ENCODE data around the gene CKAP4.

DNA sequence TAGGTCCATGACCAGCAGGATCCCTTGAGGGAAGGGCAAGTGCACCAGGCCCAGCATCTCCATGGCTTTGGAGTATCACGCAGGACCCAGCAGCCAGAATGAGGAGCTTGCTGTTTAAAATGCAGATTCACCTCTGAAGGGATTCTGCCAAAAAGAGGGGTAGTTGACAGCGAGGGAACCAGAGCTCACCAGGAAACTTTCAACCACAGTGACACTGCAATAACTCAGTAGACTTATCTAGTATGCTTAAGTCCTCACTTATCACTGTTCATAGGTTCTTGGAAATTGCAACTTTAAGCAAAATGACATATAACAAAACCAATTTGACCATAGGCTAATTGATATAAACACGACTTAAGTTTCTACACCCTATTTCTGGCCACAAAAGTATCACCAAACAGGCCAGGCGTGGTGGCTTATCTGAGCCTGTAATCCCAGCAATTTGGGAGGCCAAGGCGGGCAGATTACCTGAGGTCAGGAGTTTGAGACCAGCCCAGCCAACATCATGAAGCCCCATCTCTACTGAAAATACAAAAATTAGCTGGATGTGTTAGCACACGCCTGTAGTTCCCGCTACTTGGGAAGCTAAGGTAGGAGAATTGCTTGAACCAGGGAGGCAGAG, 21.4 kb upstream of the CKAP4 start:
- TF ChIP-seq, protein P1, sequence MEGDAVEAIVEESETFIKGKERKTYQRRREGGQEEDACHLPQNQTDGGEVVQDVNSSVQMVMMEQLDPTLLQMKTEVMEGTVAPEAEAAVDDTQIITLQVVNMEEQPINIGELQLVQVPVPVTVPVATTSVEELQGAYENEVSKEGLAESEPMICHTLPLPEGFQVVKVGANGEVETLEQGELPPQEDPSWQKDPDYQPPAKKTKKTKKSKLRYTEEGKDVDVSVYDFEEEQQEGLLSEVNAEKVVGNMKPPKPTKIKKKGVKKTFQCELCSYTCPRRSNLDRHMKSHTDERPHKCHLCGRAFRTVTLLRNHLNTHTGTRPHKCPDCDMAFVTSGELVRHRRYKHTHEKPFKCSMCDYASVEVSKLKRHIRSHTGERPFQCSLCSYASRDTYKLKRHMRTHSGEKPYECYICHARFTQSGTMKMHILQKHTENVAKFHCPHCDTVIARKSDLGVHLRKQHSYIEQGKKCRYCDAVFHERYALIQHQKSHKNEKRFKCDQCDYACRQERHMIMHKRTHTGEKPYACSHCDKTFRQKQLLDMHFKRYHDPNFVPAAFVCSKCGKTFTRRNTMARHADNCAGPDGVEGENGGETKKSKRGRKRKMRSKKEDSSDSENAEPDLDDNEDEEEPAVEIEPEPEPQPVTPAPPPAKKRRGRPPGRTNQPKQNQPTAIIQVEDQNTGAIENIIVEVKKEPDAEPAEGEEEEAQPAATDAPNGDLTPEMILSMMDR (IDR thresholded peaks at IDR 0.05), result no peak
- TF ChIP-seq POLR2A (IDR thresholded peaks at IDR 0.05), result no peak
